ENCODE data around the gene PLEKHM2.
"Not testable (repeated sequence)": the region's sequence is repeated elsewhere in the genome, so short reads cannot be mapped to it uniquely, and the experiment has no call there.

The PLEKHM2 gene

GRCh38 chr1:15684042-15684461, at the start of gene PLEKHM2:
Gene PLEKHM2 (plus strand): TSS chr1:15684320. CDS start chr1:15684559, 239 bp downstream.
- peak; percentile 63 for DNase-seq

GRCh38 chr1:15636436-15636835, 47.7 kb upstream of the PLEKHM2 start:
- no peak for DNase-seq

GRCh38 chr1:15637826-15638225, 46.3 kb upstream of the PLEKHM2 start:
- DNase-seq = no peak

- DNase-seq = no peak
Measured at GRCh38 chr1:15639262-15639661, 44.9 kb upstream of the PLEKHM2 start.

GRCh38 chr1:15639931-15640330, 44.2 kb upstream of the PLEKHM2 start:
- no peak for DNase-seq

GRCh38 chr1:15640667-15641066, 43.5 kb upstream of the PLEKHM2 start:
- DNase-seq = no peak

GRCh38 chr1:15649937-15650336, 34.2 kb upstream of the PLEKHM2 start:
- DNase-seq = no peak

- no peak for DNase-seq
Measured at GRCh38 chr1:15650433-15650832, 33.7 kb upstream of the PLEKHM2 start.

GRCh38 chr1:15652130-15652529, 32.0 kb upstream of the PLEKHM2 start:
- not testable (repeated sequence) for DNase-seq

GRCh38 chr1:15654091-15654690, 29.9 kb upstream of the PLEKHM2 start:
- DNase-seq = no peak

- DNase-seq = no peak
Measured at GRCh38 chr1:15656464-15656863, 27.7 kb upstream of the PLEKHM2 start.

GRCh38 chr1:15657021-15657420, 27.1 kb upstream of the PLEKHM2 start:
- no peak for DNase-seq

GRCh38 chr1:15660151-15660550, 24.0 kb upstream of the PLEKHM2 start:
- no peak for DNase-seq

GRCh38 chr1:15662477-15662876, 21.6 kb upstream of the PLEKHM2 start:
- DNase-seq = no peak

- no peak for DNase-seq
Measured at GRCh38 chr1:15663925-15664324, 20.2 kb upstream of the PLEKHM2 start.

GRCh38 chr1:15667362-15667761, 16.8 kb upstream of the PLEKHM2 start:
- DNase-seq = no peak

GRCh38 chr1:15668089-15668754, 15.9 kb upstream of the PLEKHM2 start:
- no peak for DNase-seq

GRCh38 chr1:15669074-15669473, 15.0 kb upstream of the PLEKHM2 start:
- no peak for DNase-seq

- DNase-seq = no peak
Measured at GRCh38 chr1:15669864-15670263, 14.3 kb upstream of the PLEKHM2 start.

- DNase-seq = no peak
Measured at GRCh38 chr1:15671430-15671829, 12.7 kb upstream of the PLEKHM2 start.

- no peak for DNase-seq
Measured at GRCh38 chr1:15674386-15675159, 9.5 kb upstream of the PLEKHM2 start.

GRCh38 chr1:15676010-15676409, 8.1 kb upstream of the PLEKHM2 start:
- DNase-seq = no peak

GRCh38 chr1:15676688-15677661, 7.1 kb upstream of the PLEKHM2 start:
- no peak for DNase-seq
